Caki2 (cell line): ENCODE results near the gene ZFP57. TPM values are rescaled to one million over a fixed set of nuclear protein-coding genes. Genes with fewer than 3 reads are reported as not detected.
"Not testable (repeated sequence)": the region's sequence is repeated elsewhere in the genome, so short reads cannot be mapped to it uniquely, and the experiment has no call there.

Experiments
- DNase-seq: peaks from one replicate; pipeline ENCODE4 v3.0.0-alpha.2; 2015; ENCODE audit warnings: low read depth
- in situ Hi-C: cut with HindIII; loops from 2 replicates; pipeline ENCODE4 v1.10.0; 2016; ENCODE audit warnings: low sequenced_read_pairs, low pct_unique_long_range_greater_than_20kb, mixed read lengths
- total RNA-seq: library from RNA; depleted of rRNA; stranded (reverse); fragments of >200 nt; shearing (Covaris generic); gene quantifications from 2 replicates; pipeline ENCODE4 v1.2.3, GENCODE V29; 2014; ENCODE audit warnings: low replicate concordance

The ZFP57 gene
- total RNA-seq, 1 experiment from 2014 or later = not detected

GRCh38 chr6:29705389-29706231 lies 24.7 kb upstream of the ZFP57 start:
- in situ Hi-C loops = no loop called here

GRCh38 chr6:29702519-29703103 lies 21.7 kb upstream of the ZFP57 start:
- in situ Hi-C loops = no loop called here
- peak; percentile 18 for DNase-seq

More at GRCh38 chr6:29705389-29706231, 24.7 kb upstream of the ZFP57 start:
- peak; percentile 36 for DNase-seq

GRCh38 chr6:29696147-29697125 lies 15.5 kb upstream of the ZFP57 start:
- in situ Hi-C loops = no loop called here
- no peak for DNase-seq

- DNase-seq = no peak
- in situ Hi-C loops = no loop called here
Observed at GRCh38 chr6:29694637-29695036, 13.7 kb upstream of the ZFP57 start.

GRCh38 chr6:29685718-29686326 lies 4.9 kb upstream of the ZFP57 start:
- in situ Hi-C loops = no loop called here
- no peak for DNase-seq

- DNase-seq = no peak
- in situ Hi-C loops = no loop called here
Observed at GRCh38 chr6:29681811-29682210, 859 bp upstream of the ZFP57 start.

GRCh38 chr6:29680416-29680815 lies 536 bp downstream of the ZFP57 start:
- in situ Hi-C loops = no loop called here
- DNase-seq = no peak

GRCh38 chr6:29679962-29680361 lies 990 bp downstream of the ZFP57 start:
- no peak for DNase-seq
- in situ Hi-C loops = no loop called here

GRCh38 chr6:29678114-29678513 lies 2.8 kb downstream of the ZFP57 start:
- in situ Hi-C loops = no loop called here
- DNase-seq = no peak

- DNase-seq = peak; percentile 77
- in situ Hi-C loops = no loop called here
Observed at GRCh38 chr6:29676981-29677601, 3.9 kb downstream of the ZFP57 start.

GRCh38 chr6:29675561-29675960 lies 5.4 kb downstream of the ZFP57 start:
- in situ Hi-C loops = no loop called here
- DNase-seq = no peak

- in situ Hi-C loops = no loop called here
- no peak for DNase-seq
Observed at GRCh38 chr6:29674008-29674407, 6.9 kb downstream of the ZFP57 start.

GRCh38 chr6:29673161-29673560 lies 7.8 kb downstream of the ZFP57 start:
- in situ Hi-C loops = no loop called here

GRCh38 chr6:29672116-29672515 lies 8.8 kb downstream of the ZFP57 start:
- DNase-seq, in situ Hi-C loops: not testable (repeated sequence)

More at GRCh38 chr6:29673161-29673560, 7.8 kb downstream of the ZFP57 start:
- DNase-seq = no peak

GRCh38 chr6:29671026-29671425 lies 9.9 kb downstream of the ZFP57 start:
- in situ Hi-C loops = no loop called here
- DNase-seq = no peak

GRCh38 chr6:29667158-29667557 lies 13.8 kb downstream of the ZFP57 start:
- in situ Hi-C loops = no loop called here
- no peak for DNase-seq

- in situ Hi-C loops = no loop called here
- no peak for DNase-seq
Observed at GRCh38 chr6:29666826-29667130, 14.2 kb downstream of the ZFP57 start.
